ENCODE results near the gene TEX2.

The TEX2 gene

GRCh38 chr17:64255764-64256163 lies 7.3 kb downstream of the TEX2 start:
- POLR2A ChIA-PET: no interaction called here
- no peak overlapping the region for H3K4me3 ChIP-seq (ENCODE audit: low read depth, low read length)
- no peak for TF ChIP-seq CTCF (IDR thresholded peaks at IDR 0.05; ENCODE audit: insufficient read depth, low read length, missing control alignments)
- DNase-seq (ENCODE audit: low read depth, low spot score): no peak
- CTCF ChIA-PET: no interaction called here

GRCh38 chr17:64254755-64255154 lies 8.3 kb downstream of the TEX2 start:
- H3K4me3 ChIP-seq (ENCODE audit: low read depth, low read length): no peak overlapping the region
- ChIA-PET POLR2A (interaction anchor here (2.7 kb wide), 1 partner anchor 109 kb away, joined by 6 read pairs; no protein-coding TSS in a partner anchor), CTCF (interaction anchor here (0.9 kb wide), 1 partner anchor 21 kb away, joined by 3 read pairs; no protein-coding TSS in a partner anchor)
- DNase-seq (ENCODE audit: low read depth, low spot score): no peak
- TF ChIP-seq CTCF (IDR thresholded peaks at IDR 0.05; ENCODE audit: insufficient read depth, low read length, missing control alignments): no peak

GRCh38 chr17:64253470-64253869 lies 9.6 kb downstream of the TEX2 start:
- H3K4me3 ChIP-seq (ENCODE audit: low read depth, low read length): no peak overlapping the region
- TF ChIP-seq CTCF (IDR thresholded peaks at IDR 0.05; ENCODE audit: insufficient read depth, low read length, missing control alignments): no peak
- DNase-seq (ENCODE audit: low read depth, low spot score): no peak
- ChIA-PET CTCF (interaction anchor here (1.0 kb wide), 1 partner anchor 8 kb away, joined by 3 read pairs; no protein-coding TSS in a partner anchor), POLR2A (interaction anchor here (2.7 kb wide), 1 partner anchor 108 kb away, joined by 6 read pairs; no protein-coding TSS in a partner anchor)

DNA sequence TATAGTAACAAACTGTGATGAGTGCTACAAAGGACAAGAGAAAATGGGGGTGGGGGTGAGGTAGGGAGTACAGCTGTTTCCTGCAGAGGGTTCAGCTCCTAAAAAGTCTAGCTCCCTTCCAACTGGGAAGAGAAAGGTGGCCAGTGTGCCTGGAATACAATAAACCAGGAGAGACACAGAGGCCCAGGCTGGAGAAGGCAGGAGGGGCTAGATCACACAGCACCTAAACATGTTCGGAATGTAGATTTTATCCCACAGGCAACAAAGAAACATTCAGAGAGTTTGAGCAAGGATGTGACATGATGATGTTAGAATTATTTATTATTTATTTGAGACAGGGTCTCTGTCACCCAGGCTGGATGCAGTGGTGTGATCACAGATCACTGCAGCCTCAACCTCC lies 10.2 kb downstream of the TEX2 start:
- CTCF ChIA-PET: interaction anchor here (1.0 kb wide), 2 partner anchors 9 to 341 kb away, joined by 3 read pairs; no protein-coding TSS in a partner anchor
- POLR2A ChIA-PET: interaction anchor here (2.7 kb wide), 1 partner anchor 107 kb away, joined by 6 read pairs; no protein-coding TSS in a partner anchor

GRCh38 chr17:64250233-64250835 lies 12.7 kb downstream of the TEX2 start:
- no peak overlapping the region for H3K4me3 ChIP-seq (ENCODE audit: low read depth, low read length)
- no peak for TF ChIP-seq CTCF (IDR thresholded peaks at IDR 0.05; ENCODE audit: insufficient read depth, low read length, missing control alignments)
- no peak for DNase-seq (ENCODE audit: low read depth, low spot score)
- ChIA-PET POLR2A (no interaction called here), CTCF (interaction anchor here (1.1 to 2.5 kb wide), 2 partner anchors 11 to 117 kb away, joined by 3 to 6 read pairs; no protein-coding TSS in a partner anchor)

More for the DNA sequence above, 10.2 kb downstream of the TEX2 start:
- TF ChIP-seq CTCF (IDR thresholded peaks at IDR 0.05; ENCODE audit: insufficient read depth, low read length, missing control alignments): no peak
- no peak overlapping the region for H3K4me3 ChIP-seq (ENCODE audit: low read depth, low read length)
- DNase-seq (ENCODE audit: low read depth, low spot score): no peak

DNA sequence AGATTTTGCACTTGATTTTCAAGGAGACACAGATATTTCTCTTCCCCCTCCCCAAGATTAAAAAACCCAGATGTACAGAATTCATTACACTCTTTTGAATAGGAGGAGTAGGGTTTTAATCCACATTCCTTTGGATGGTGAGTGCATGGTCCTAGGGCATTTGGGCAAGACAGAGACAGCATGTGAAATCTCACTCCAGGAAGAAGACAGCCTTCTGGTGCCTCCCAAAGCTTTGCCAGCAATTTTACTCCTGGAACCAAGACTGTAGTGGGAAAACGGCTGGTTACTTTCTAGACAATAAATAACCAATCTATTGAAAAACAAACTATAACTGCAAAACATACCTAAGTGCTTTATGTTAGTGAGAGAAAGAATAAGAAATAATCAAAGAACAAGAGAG lies 15.2 kb downstream of the TEX2 start:
- DNase-seq (ENCODE audit: low read depth, low spot score): no peak
- no peak overlapping the region for H3K4me3 ChIP-seq (ENCODE audit: low read depth, low read length)
- TF ChIP-seq CTCF (IDR thresholded peaks at IDR 0.05; ENCODE audit: insufficient read depth, low read length, missing control alignments): no peak
- ChIA-PET CTCF (no interaction called here), POLR2A (interaction anchor here (1.9 kb wide), 1 partner anchor 102 kb away, joined by 7 read pairs; no protein-coding TSS in a partner anchor)
